H4 (cell line): ENCODE measurements around the gene NBR1. TPM values are rescaled to one million over a fixed set of nuclear protein-coding genes. Genes with fewer than 3 reads are reported as not detected.
"Not testable (repeated sequence)": the region's sequence is repeated elsewhere in the genome, so short reads cannot be mapped to it uniquely, and the experiment has no call there.

Experiments
- DNase-seq: peaks from one replicate; pipeline ENCODE4 v3.0.0-alpha.2; 2015; ENCODE audit warnings: low spot score
- total RNA-seq: library from RNA; depleted of rRNA; stranded (reverse); fragments of >200 nt; shearing (Covaris generic); gene quantifications from 2 replicates; pipeline ENCODE4 v1.2.3, GENCODE V29; 2014; rRNA removed

The NBR1 gene
- total RNA-seq, result 38.1 and 40.8 TPM in 2 replicates

- peak; percentile 97 for DNase-seq
These were observed at the start of gene NBR1 for GRCh38 chr17:43170766-43171585. NBR1 (plus strand) TSS chr17:43171214; CDS start chr17:43175800, 4,586 bp downstream.

- peak; percentile 99 for DNase-seq
These were observed 45.7 kb upstream of the NBR1 start, which contains the start of gene BRCA1 for GRCh38 chr17:43125133-43125966. BRCA1 (minus strand) TSS chr17:43125364; CDS start chr17:43124096, 1,268 bp downstream.

GRCh38 chr17:43125967-43126910 is 44.8 kb upstream of the NBR1 start:
- DNase-seq, result no peak

- DNase-seq, result no peak
These were observed 44.1 kb upstream of the NBR1 start for GRCh38 chr17:43126911-43127290.

GRCh38 chr17:43127333-43127876 is 43.6 kb upstream of the NBR1 start:
- DNase-seq, result not testable (repeated sequence)

GRCh38 chr17:43129671-43130010 is 41.4 kb upstream of the NBR1 start:
- DNase-seq, result no peak

GRCh38 chr17:43132117-43132516 is 38.9 kb upstream of the NBR1 start:
- no peak for DNase-seq

GRCh38 chr17:43133439-43133838 is 37.6 kb upstream of the NBR1 start:
- not testable (repeated sequence) for DNase-seq

- DNase-seq, result no peak
These were observed 36.1 kb upstream of the NBR1 start for GRCh38 chr17:43134774-43135453.

- no peak for DNase-seq
These were observed 35.6 kb upstream of the NBR1 start for GRCh38 chr17:43135454-43135819.

GRCh38 chr17:43136574-43136973 is 34.4 kb upstream of the NBR1 start:
- not testable (repeated sequence) for DNase-seq

- DNase-seq, result not testable (repeated sequence)
These were observed 32.5 kb upstream of the NBR1 start for GRCh38 chr17:43138531-43138930.

GRCh38 chr17:43140396-43141332 is 30.4 kb upstream of the NBR1 start:
- no peak for DNase-seq

- no peak for DNase-seq
These were observed 28.9 kb upstream of the NBR1 start for GRCh38 chr17:43142153-43142552.

GRCh38 chr17:43143201-43143600 is 27.8 kb upstream of the NBR1 start:
- DNase-seq, result no peak

- no peak for DNase-seq
These were observed 24.4 kb upstream of the NBR1 start for GRCh38 chr17:43146649-43147048.

GRCh38 chr17:43151880-43152456 is 19.0 kb upstream of the NBR1 start:
- DNase-seq, result no peak

GRCh38 chr17:43153197-43153835 is 17.7 kb upstream of the NBR1 start:
- DNase-seq, result not testable (repeated sequence)

- no peak for DNase-seq
These were observed 15.3 kb upstream of the NBR1 start for GRCh38 chr17:43155666-43156065.
